Panc1 (cell line): ENCODE data around the gene DACH2. TPM values are rescaled to one million over a fixed set of nuclear protein-coding genes. Genes with fewer than 3 reads are reported as not detected.

Experiments
- ATAC-seq: fragments of 200-7000 bp; cut with Tn5 transposase; 2 replicates; pipeline ENCODE4 v1.9.1; 2020; ENCODE audit warnings: mild to moderate bottlenecking, moderate library complexity
- BruUV-seq: library from RNA; stranded (reverse); fragments of 400-500 nt; replicated peaks from 2 replicates; lab custom pipeline; 2021; lab: Mats Ljungman, UMichigan
- CTCF ChIA-PET: fragments of 300-600 bp; sonication (Branson Sonifier 250); formaldehyde crosslinking; loops from one replicate; lab custom pipeline; 2022; ENCODE audit warnings: antibody characterized with exemption; lab: Charles Lee
- POLR2A ChIA-PET: fragments of 300-600 bp; sonication (Branson Sonifier 250); formaldehyde crosslinking; loops from one replicate; lab custom pipeline; 2022; ENCODE audit warnings: antibody characterized with exemption; lab: Charles Lee
- DNase-seq: peaks from one replicate; pipeline ENCODE4 v3.0.0-alpha.2; 2010; ENCODE audit warnings: low read depth, low spot score
- H3K27ac ChIP-seq: 2 replicates; pipeline ENCODE4 v1.5.1; 2011; ENCODE audit warnings: mild to moderate bottlenecking, low read length, inconsistent platforms
- H3K27me3 ChIP-seq: fragments of 200-500 bp; sonication (Bioruptor generic); 2 replicates; pipeline ENCODE4 v1.6.0; 2014; ENCODE audit warnings: low read length, inconsistent platforms; ENCODE audit not compliant: control insufficient read depth, insufficient read depth
- H3K36me3 ChIP-seq: fragments of 200-500 bp; sonication (Bioruptor generic); 2 replicates; pipeline ENCODE4 v1.5.1; 2014; ENCODE audit warnings: inconsistent platforms, mild to moderate bottlenecking, low read length, moderate library complexity; ENCODE audit not compliant: control insufficient read depth, insufficient read depth
- H3K4me1 ChIP-seq: 2 replicates; pipeline ENCODE4 v1.5.1; 2011; ENCODE audit warnings: inconsistent platforms, mild to moderate bottlenecking, low read length, moderate library complexity; ENCODE audit not compliant: control insufficient read depth, insufficient read depth
- H3K4me3 ChIP-seq, 2 experiments: 2 replicates each; pipeline ENCODE4 v1.5.1; 2011 to 2012; ENCODE audit warnings: low read depth in 2 of 2, low read length in 2 of 2, mild to moderate bottlenecking in 2 of 2, inconsistent platforms in 1 of 2, moderate library complexity in 1 of 2
- H3K9me3 ChIP-seq: fragments of 200-500 bp; sonication (Bioruptor generic); 2 replicates; pipeline ENCODE4 v1.5.1; 2014; ENCODE audit warnings: low read depth, mild to moderate bottlenecking, inconsistent platforms, low read length, moderate library complexity; ENCODE audit not compliant: control insufficient read depth, insufficient read depth
- CTCF ChIP-seq: fragments of 450-650 bp; IDR thresholded peaks from 2 replicates; pipeline ENCODE4 v1.5.1; 2017; ENCODE audit warnings: mild to moderate bottlenecking
- POLR2AphosphoS5 ChIP-seq: IDR thresholded peaks from 2 replicates; pipeline ENCODE4 v1.6.1; 2012; ENCODE audit warnings: mild to moderate bottlenecking, low read depth, low read length, moderate library complexity
- REST ChIP-seq, 2 experiments: IDR thresholded peaks; 2 replicates each; pipeline ENCODE4 v1.6.1; 2011 to 2012; ENCODE audit warnings: low read depth in 2 of 2, control low read depth in 1 of 2, low read length in 1 of 2, mild to moderate bottlenecking in 1 of 2, moderate library complexity in 1 of 2; ENCODE audit not compliant: insufficient read depth in 1 of 2
- SIN3A ChIP-seq: IDR thresholded peaks from 2 replicates; pipeline ENCODE4 v1.6.1; 2012; ENCODE audit warnings: low read depth, mild to moderate bottlenecking, low read length, moderate library complexity, borderline replicate concordance; ENCODE audit not compliant: insufficient read depth
- TCF7L2 ChIP-seq: IDR thresholded peaks from 2 replicates; pipeline ENCODE4 v1.6.1; 2011; ENCODE audit warnings: mild to moderate bottlenecking, low read depth, low read length, inconsistent platforms
- in situ Hi-C: cut with HindIII; loops from 2 replicates; pipeline ENCODE4 v1.10.0; 2016; ENCODE audit warnings: low sequenced_read_pairs, low pct_unique_long_range_greater_than_20kb
- intact Hi-C: fragments of 100-400 bp; cut with micrococcal nuclease; formaldehyde crosslinking; loops from one replicate; pipeline ENCODE4 v1.10.0; 2022; ENCODE audit not compliant: unreplicated experiment
- total RNA-seq: library from RNA; stranded (reverse); gene quantifications from one replicate; pipeline ENCODE4 v1.2.1, GENCODE V29; 2021; ENCODE audit not compliant: unreplicated experiment

Gene DACH2
- total RNA-seq, 1 experiment from 2014 or later = 0.18 TPM

- H3K27ac ChIP-seq = no peak overlapping the region
- H3K9me3 ChIP-seq = no peaks in the 10 kb centered on the region
- DNase-seq = no peak
- H3K4me3 ChIP-seq = no peak overlapping the region
- POLR2A ChIA-PET = no interaction called here
- H3K27me3 ChIP-seq = no peaks in the 10 kb centered on the region
- CTCF ChIA-PET = no interaction called here
- TF ChIP-seq POLR2AphosphoS5 (no peak), CTCF (no peak), TCF7L2 (no peak), SIN3A (no peak), REST (IDR thresholded peaks at IDR 0.05; ENCODE audit: insufficient read depth in 1 of 2, low read depth in 2 of 2, low read length in 1 of 2) (no peak)
- BruUV-seq = no TSS peak
- no peaks in the 10 kb centered on the region for H3K4me1 ChIP-seq
- in situ Hi-C loops (no loop called here), intact Hi-C loops (no loop called here)
- H3K36me3 ChIP-seq = no peaks in the 10 kb centered on the region
- ATAC-seq = no peak
Observed at GRCh38 chrX:86579777-86580176, 431.5 kb downstream of the DACH2 start.

DNA sequence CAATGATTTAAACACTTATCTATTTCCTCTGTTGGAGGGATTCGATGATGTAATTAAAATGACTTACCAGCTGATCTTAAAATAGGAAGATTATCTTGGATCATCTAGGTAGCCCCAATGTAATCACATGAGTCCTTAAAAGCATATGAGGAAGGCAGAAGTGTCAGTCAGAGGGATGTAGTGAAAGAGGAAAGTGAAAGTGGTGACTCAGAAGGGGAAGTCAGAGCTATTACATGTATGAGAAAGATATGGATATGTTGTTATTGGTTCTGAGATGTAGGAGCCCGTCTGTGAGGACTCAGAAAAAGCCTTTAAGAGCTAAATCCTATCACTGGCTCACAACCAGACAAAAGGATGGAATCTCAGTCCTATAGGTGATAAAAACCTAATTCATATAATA, 456.4 kb downstream of the DACH2 start:
- in situ Hi-C loops (no loop called here), intact Hi-C loops (no loop called here)
- no peaks in the 10 kb centered on the region for H3K27me3 ChIP-seq
- ATAC-seq (no peak), DNase-seq (no peak)
- H3K4me1 ChIP-seq = no peaks in the 10 kb centered on the region
- ChIA-PET POLR2A (no interaction called here), CTCF (no interaction called here)
- no TSS peak for BruUV-seq
- H3K27ac ChIP-seq = no peak overlapping the region
- H3K36me3 ChIP-seq = no peaks in the 10 kb centered on the region
- H3K4me3 ChIP-seq = no peak overlapping the region
- TF ChIP-seq TCF7L2 = no peak
- no peak for TF ChIP-seq CTCF
- TF ChIP-seq SIN3A = no peak
- TF ChIP-seq REST (IDR thresholded peaks at IDR 0.05; ENCODE audit: insufficient read depth in 1 of 2, low read depth in 2 of 2, low read length in 1 of 2) = no peak
- TF ChIP-seq POLR2AphosphoS5 = no peak
- H3K9me3 ChIP-seq = no peaks in the 10 kb centered on the region
